Peyer's patch (tissue), 4 donors: ENCODE results near the gene ZNF516. TPM values are rescaled to one million over a fixed set of nuclear protein-coding genes. Genes with fewer than 3 reads are reported as not detected.

Experiments
- DNase-seq, 3 donors: peaks; one replicate each; pipeline ENCODE4 v3.0.0-alpha.2; 2017 to 2019
- H3K27ac ChIP-seq, 4 donors: fragments of 200-600 bp; sonication (generic); one replicate each; pipeline ENCODE4 v1.5.1; 2016 to 2019
- H3K27me3 ChIP-seq, 2 donors: fragments of 200-600 bp; sonication (generic); one replicate each; pipeline ENCODE4 v1.5.1; 2019
- H3K36me3 ChIP-seq, 3 donors: fragments of 200-600 bp; sonication (generic); one replicate each; pipeline ENCODE4 v1.5.1; 2016 to 2019
- H3K4me1 ChIP-seq, 4 donors: fragments of 200-600 bp; sonication (generic); one replicate each; pipeline ENCODE4 v1.5.1; 2016 to 2019
- H3K4me3 ChIP-seq, 4 donors: fragments of 200-600 bp; sonication (generic); 1 replicate in 3 of 4; 2 replicates in 1 of 4; pipeline ENCODE4 v1.5.1; 2016 to 2019; ENCODE audit warnings: mild to moderate bottlenecking in 1 of 4
- H3K9me3 ChIP-seq, 4 donors: fragments of 200-600 bp; sonication (generic); one replicate each; pipeline ENCODE4 v1.5.1; 2016 to 2019; ENCODE audit warnings: mild to moderate bottlenecking in 1 of 4
- POLR2A ChIP-seq, 2 donors: fragments of 450-650 bp; IDR thresholded peaks; one replicate each; pipeline ENCODE4 v1.5.1; 2017; ENCODE audit warnings: antibody characterized with exemption in 2 of 2, mild to moderate bottlenecking in 2 of 2, moderate library complexity in 2 of 2
- total RNA-seq, 4 donors: library from RNA; depleted of rRNA; stranded (reverse); fragments of >200 nt; gene quantifications; one replicate each; pipeline ENCODE4 v1.1.0, GENCODE V29; 2016
- TF ChIP-seq, protein P1 (sequence below), 6 experiments: fragments of 450-650 bp in 4 of 6; fragments of 200-600 bp in 2 of 6; sonication (generic) in 1 of 6; IDR thresholded peaks; one replicate each; pipeline ENCODE4 v1.5.1; 2017 to 2019; ENCODE audit warnings: antibody characterized with exemption in 6 of 6, mild to moderate bottlenecking in 3 of 6, moderate library complexity in 1 of 6

Gene ZNF516
- total RNA-seq, 4 donors from 2014 or later = 19.8 to 39.6 (median 25.7) TPM

DNA sequence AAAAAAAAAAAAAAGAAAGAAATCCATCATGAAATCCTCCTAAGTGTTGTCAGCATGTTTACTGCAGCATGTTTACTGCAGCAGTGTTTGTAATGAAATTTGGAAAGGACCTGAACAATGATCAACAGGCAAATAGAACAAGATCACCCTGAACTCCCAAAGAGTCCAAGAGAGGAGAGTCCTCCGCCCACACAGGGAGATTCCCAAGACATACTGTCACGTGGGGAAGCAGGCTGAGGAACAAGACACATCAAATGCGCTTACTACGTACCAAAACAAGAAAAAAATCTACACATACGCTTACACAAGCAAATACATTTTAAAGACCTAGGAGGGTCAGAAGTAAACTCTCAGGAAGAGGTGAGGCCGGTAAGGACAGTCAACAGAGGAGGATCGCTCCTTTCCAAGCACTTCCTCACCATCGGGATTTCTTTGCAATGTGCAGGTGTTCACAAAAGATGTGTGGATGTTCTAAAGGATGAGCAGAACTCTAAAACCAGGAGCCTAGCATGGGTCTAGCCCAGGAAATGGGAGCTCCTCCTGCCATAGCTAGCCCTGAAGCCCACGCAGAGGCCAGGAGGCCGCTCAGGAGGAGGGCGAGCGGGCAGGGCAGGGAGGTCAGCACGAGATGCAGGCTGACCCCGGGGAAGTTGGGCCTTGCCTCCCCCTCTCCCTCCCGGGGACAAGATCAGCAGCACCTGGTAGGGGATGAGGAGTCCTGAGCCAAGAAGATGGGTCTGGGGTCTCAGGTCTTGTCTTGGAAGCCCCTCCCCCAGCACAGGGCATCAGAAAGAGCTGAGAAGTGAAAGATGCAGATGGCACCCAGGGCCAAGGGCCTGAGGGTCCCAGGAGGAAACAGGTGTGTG lies 66.4 kb downstream of the ZNF516 start:
- H3K36me3 ChIP-seq = peaks cover 0 to 9% (median 0%) of the 10 kb centered on the region in 3 donors
- peaks cover 0 to 11% (median 0%) of the 10 kb centered on the region in 4 donors for H3K4me1 ChIP-seq
- TF ChIP-seq, protein P1, sequence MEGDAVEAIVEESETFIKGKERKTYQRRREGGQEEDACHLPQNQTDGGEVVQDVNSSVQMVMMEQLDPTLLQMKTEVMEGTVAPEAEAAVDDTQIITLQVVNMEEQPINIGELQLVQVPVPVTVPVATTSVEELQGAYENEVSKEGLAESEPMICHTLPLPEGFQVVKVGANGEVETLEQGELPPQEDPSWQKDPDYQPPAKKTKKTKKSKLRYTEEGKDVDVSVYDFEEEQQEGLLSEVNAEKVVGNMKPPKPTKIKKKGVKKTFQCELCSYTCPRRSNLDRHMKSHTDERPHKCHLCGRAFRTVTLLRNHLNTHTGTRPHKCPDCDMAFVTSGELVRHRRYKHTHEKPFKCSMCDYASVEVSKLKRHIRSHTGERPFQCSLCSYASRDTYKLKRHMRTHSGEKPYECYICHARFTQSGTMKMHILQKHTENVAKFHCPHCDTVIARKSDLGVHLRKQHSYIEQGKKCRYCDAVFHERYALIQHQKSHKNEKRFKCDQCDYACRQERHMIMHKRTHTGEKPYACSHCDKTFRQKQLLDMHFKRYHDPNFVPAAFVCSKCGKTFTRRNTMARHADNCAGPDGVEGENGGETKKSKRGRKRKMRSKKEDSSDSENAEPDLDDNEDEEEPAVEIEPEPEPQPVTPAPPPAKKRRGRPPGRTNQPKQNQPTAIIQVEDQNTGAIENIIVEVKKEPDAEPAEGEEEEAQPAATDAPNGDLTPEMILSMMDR (IDR thresholded peaks at IDR 0.05) = no peak
- TF ChIP-seq POLR2A (IDR thresholded peaks at IDR 0.05) = no peak
- no peaks in the 10 kb centered on the region for H3K27me3 ChIP-seq
- peak overlapping the region in 1 of 4 donors; percentile 15 for H3K27ac ChIP-seq
- DNase-seq = no peak
- no peaks in the 10 kb centered on the region for H3K9me3 ChIP-seq
- H3K4me3 ChIP-seq = no peak overlapping the region

DNA sequence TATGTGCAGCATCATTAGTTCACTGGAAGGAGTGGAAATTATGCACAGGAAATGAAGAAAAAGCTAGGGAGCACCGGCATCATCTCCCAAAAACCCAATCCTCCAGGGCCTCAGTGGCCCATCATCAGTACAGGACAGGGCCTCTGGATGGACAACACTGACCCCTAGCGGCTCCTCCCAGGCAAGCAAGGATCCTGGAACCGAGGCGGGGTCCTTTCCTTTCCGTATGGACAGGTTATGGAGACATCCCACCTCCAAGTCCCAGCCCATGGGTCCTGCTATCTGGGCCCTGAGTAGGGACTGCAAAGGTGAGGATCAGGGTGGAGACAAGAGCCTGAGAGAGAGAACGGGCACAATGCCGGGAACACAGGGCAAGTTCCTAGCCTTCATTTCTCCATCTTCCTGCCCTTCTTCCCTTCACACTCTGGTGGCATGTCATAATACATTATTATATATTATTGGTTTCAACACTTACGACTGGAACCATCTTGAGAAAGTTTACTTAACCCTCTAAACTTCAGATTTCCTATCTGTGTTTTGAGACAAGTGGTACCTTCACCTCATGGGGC lies 68.2 kb downstream of the ZNF516 start:
- TF ChIP-seq POLR2A (IDR thresholded peaks at IDR 0.05) = no peak
- TF ChIP-seq, protein P1 (IDR thresholded peaks at IDR 0.05) = peak in 3 of 6 experiments; percentile 26 to 35 (median 31)
- no peak overlapping the region for H3K27ac ChIP-seq
- H3K36me3 ChIP-seq = no peaks in the 10 kb centered on the region
- no peaks in the 10 kb centered on the region for H3K27me3 ChIP-seq
- no peak for DNase-seq
- H3K9me3 ChIP-seq = no peaks in the 10 kb centered on the region
- H3K4me3 ChIP-seq = no peak overlapping the region
- H3K4me1 ChIP-seq = peaks cover 0 to 11% (median 0%) of the 10 kb centered on the region in 4 donors

DNA sequence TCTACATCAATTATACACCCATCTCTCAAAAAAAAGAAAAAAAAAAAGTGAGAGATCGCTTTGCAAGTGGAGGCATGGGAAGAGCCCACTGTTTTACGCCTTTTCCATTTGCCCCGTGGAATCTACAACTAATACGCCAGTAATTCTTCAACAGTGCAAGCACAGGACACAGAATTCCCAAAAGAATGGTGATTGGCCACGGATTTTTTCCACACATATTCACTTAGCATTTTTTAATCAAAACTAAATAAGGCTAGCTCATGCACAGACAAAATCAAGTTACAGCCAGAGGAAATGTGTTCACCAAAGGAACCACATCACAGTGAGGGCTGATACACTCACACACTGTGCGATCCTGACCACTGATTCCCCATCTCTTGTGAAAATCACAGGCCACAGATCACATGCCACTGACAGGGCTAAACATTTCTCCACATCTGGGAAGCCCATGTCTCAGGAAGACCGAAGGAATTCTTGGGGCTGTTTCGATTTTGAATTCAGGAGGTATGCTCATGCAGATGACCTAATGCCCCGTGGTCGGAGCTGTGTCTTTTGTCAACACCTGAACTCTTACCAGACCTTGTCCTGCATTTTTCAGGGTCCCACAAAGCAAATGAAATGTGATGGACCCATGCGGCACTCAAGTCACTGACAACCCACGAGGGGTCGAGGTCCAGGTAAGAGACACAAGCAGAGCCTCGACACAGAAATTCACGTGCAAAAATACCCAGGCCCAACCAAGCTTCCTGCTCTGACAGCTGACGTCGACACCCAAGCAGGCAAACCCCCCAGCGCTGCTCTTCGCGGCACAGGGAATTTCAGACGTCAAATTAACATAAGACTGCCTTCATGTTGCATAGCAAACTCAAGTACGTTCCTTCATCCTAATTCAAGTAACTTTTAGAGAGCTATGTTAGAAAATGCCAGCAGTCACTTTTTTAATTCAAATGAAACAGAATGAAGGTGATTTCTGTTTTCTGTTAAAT lies 69.6 kb downstream of the ZNF516 start:
- no peak overlapping the region for H3K27ac ChIP-seq
- no peaks in the 10 kb centered on the region for H3K9me3 ChIP-seq
- H3K36me3 ChIP-seq = no peaks in the 10 kb centered on the region
- TF ChIP-seq, protein P1 (IDR thresholded peaks at IDR 0.05) = no peak
- TF ChIP-seq POLR2A (IDR thresholded peaks at IDR 0.05) = no peak
- H3K4me1 ChIP-seq = peaks cover 0 to 11% (median 0%) of the 10 kb centered on the region in 4 donors
- DNase-seq = no peak
- H3K4me3 ChIP-seq = no peak overlapping the region
- no peaks in the 10 kb centered on the region for H3K27me3 ChIP-seq

DNA sequence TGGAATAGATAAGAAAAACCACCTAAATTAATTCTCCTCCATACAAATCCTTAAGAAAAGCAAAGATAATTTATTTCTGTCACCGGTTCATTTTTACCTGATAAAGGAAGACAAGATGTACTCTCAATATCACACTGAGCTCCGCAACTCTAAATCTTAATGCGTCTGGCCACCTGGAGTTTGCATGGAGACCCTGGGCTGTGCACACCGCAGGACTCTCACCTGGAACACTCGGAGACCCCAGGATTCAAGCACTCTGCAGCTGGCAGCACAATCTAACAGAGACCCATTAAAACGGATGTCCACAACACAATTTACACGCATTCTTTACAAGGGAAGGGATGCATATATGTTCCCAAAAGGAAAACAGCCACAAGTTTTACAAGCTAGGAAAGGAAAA lies 72.2 kb downstream of the ZNF516 start:
- H3K4me1 ChIP-seq = no peaks in the 10 kb centered on the region
- H3K4me3 ChIP-seq = no peak overlapping the region
- no peak for DNase-seq
- H3K9me3 ChIP-seq = no peaks in the 10 kb centered on the region
- TF ChIP-seq, protein P1 (IDR thresholded peaks at IDR 0.05) = no peak
- no peak for TF ChIP-seq POLR2A (IDR thresholded peaks at IDR 0.05)
- no peaks in the 10 kb centered on the region for H3K36me3 ChIP-seq
- H3K27me3 ChIP-seq = no peaks in the 10 kb centered on the region
- no peak overlapping the region for H3K27ac ChIP-seq

DNA sequence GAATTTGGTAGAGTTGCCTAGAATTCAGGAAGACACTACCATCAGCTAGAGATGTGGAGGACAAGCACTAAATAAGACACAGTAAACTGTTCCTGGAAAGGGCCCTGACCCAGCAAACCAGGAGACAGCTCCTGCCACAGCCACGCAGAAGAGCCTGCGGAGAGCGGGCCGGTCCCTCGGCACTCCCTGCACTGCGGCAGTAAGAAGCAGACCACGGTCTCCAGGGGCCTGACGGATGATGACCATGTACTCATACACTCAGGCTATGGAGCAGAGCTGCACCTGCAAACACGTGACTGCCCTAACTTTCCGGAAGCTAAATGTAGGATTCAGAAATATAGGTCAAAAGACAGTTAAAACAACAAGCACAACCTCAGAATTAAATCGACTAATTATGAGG lies 72.9 kb downstream of the ZNF516 start:
- no peaks in the 10 kb centered on the region for H3K27me3 ChIP-seq
- H3K27ac ChIP-seq = no peak overlapping the region
- H3K4me3 ChIP-seq = no peak overlapping the region
- TF ChIP-seq, protein P1 (IDR thresholded peaks at IDR 0.05) = no peak
- no peak for TF ChIP-seq POLR2A (IDR thresholded peaks at IDR 0.05)
- DNase-seq = peak in 1 of 3 donors; percentile 38
- H3K9me3 ChIP-seq = no peaks in the 10 kb centered on the region
- H3K4me1 ChIP-seq = no peaks in the 10 kb centered on the region
- no peaks in the 10 kb centered on the region for H3K36me3 ChIP-seq
